HG03442 (cell line): Measurements from ENCODE around the gene BMPR2.
"Not testable (repeated sequence)": the region's sequence is repeated elsewhere in the genome, so short reads cannot be mapped to it uniquely, and the experiment has no call there.

Experiments
- ATAC-seq: cut with Tn5 transposase; IDR thresholded peaks from one replicate; pipeline ENCODE4 v1.9.1; 2021; ENCODE audit warnings: mild to moderate bottlenecking, moderate library complexity; ENCODE audit not compliant: unreplicated experiment

The BMPR2 gene

GRCh38 chr2:202378662-202379358 lies 2.7 kb downstream of the BMPR2 start:
- no peak for ATAC-seq

- no peak for ATAC-seq
These were observed 6.6 kb downstream of the BMPR2 start for GRCh38 chr2:202382684-202383083.

DNA sequence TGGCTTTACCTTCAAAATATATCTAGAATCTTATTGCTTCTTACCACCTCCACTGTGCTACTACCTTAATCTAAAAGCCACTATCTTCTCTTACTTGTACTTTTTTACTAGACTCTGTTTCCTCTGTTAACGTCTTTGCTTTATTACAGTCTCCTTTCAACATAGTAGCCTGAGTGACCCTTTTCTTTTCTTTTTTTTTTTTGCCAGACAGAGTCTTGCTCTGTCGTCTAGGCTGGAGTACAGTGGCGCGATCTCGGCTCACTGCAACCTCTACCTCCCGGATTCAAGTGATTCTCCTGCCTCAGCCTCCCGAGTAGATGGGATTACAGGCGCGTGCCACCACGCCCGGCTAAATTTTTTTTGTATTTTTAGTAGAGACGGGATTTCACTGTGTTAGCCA lies 10.4 kb downstream of the BMPR2 start:
- not testable (repeated sequence) for ATAC-seq

DNA sequence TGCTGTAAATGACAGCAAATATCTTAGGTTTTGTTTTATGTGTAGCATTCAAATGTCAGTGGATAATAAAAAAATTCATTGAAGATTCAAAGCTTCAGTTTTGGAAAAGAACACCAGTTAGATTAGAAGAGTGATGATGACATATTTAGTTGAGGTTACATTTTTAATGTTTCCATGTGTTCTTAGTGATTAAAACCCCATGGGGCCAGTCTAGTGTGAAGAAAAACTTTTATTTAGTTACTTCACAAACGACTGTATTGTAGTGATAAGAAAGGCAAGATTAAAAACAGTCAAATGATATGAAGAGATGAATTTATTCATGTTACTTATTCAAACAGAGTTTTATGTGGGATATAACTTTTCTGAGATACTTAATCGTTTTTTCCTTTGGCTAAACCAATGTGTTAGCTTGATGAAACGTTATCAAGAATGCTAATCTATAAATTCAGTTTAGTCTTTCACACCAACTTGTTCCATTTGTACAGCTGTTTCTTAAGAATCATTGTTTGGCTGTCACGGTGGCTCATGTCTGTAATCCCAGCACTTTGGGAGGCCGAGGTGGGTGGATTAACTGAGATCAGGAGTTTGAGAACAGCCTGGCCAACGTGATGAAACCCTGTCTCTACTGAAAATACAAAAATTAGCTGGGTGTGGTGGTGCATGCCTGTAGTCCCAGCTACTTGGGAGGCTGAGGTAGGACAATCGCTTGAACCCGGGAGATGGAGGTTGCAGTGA lies 11.6 kb downstream of the BMPR2 start:
- ATAC-seq: no peak

DNA sequence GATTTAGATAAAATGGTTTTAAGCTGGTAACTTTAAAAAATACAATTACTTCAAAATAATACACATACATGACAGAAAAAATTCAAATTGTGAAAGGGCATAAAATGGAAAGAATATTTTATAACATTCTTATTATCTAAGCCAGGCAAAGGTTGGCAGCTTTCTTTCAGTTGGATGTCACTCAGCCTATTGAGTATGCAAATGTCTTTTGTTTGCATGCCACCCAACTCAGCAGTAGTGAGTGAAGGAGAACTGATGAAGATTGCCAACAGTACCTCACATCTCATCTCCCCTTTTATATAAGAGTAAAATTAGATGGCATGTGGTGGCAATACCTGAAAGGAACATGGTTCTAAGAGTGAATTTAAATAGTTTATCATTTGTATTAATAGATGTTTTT lies 24.8 kb downstream of the BMPR2 start:
- ATAC-seq: no peak

- no peak for ATAC-seq
These were observed 29.7 kb downstream of the BMPR2 start for GRCh38 chr2:202405798-202406197.

DNA sequence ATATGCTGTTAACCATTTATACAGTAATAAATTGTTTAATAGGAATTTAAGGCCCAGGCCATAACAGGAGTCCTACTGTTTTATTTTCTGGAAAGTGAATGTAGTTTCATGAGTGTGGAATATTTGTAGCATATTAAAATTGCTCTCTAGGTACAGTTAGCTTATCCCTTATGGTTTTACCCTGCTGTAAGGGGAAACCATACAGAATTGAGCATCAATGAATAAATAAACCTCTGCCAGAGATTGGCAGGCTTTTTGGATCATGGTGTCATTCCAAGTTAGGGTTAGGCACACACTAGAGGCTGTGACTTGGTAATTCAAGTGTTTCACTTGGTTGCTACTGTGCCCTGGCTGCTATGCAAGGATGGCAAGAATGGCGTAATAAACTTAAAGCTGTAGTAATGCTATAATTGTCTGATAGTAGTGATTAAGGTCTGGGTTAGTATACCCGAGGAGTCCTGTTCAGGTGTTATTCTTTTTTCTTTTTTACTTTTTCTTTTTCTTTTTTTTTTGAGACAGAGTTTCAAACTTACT lies 30.4 kb downstream of the BMPR2 start:
- ATAC-seq: no peak

DNA sequence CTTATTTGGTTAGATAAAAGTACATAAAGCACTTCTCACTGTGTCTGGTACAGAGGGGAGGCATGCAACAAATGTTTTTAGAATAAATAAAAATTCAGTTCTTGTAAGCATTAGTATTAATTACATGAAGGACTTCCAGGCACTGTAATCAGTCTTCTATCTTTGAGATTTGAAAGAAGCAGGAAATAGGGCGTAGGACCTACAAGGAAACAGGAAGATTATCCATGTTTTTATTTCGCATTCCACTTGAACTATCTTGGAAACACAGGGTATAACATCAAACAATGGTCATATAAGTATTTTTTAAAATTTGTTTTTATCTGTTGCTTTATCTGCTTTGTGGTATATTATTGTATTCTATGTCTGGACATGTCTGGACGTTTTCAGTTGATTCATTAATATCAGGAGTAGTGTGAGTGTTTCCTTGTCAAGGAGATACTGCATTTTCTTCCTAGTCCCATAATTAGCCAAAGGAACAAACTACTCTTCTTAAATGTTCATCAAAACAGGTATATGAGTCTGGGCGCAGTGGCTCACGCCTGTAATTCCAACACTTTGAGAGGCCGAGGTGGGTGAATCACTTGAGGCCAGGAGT lies 32.5 kb downstream of the BMPR2 start:
- no peak for ATAC-seq

DNA sequence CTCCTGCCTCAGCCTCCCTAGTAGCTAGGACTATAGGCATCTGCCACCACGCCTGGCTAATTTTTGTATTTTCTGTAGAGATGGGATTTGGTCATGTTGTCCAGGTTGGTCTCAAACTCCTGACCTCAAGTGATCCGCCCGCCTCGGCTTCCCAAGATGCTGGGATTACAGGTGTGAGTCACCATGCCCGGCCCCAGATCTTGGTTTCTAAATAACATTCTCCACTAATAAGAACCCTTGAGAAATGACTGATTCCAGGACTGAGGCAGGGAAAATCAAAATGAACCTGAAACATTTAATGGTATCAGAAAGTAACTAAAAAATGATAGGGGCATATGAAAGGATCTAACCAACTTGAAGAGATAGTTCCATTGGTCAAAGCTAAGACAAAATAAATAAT lies 34.0 kb downstream of the BMPR2 start:
- ATAC-seq: no peak

DNA sequence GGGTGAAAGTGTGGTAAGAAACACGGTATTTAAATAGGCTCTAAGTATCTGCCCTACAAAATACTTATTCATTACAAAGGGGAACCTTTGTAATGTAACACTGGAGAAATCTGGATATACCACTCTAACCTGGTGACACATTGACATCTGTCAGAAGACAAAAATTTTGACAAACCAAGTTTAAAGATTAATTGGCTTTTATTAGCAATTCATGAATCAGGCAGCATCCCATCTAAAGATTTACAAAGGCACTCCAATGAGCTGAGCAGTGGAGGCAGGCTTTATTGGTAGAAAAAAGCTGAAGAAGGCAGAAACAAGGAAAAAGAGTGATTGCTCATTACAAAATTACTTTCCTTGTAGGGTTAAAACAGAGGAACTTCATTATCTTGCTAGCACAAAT lies 35.0 kb downstream of the BMPR2 start:
- no peak for ATAC-seq

DNA sequence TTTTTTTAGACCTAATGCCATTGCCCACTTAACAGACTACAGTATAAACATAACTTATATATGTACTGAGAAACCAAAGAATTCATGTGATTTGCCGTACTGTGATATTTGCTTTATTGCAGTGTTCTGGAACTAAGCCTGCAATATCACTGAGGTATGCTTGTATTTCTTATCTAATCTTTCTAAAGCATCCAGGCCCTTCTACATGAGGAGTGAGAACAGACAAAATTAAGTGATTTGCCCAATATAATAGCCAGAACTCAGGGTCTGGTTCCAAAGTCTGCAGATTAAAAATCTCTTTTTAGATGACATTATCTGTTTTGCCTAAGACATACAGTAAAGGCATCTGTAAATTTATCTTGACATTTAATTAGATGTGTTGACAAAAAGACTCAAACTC lies 41.9 kb downstream of the BMPR2 start:
- no peak for ATAC-seq

- ATAC-seq: no peak
These were observed 42.4 kb downstream of the BMPR2 start for GRCh38 chr2:202418511-202418910.

DNA sequence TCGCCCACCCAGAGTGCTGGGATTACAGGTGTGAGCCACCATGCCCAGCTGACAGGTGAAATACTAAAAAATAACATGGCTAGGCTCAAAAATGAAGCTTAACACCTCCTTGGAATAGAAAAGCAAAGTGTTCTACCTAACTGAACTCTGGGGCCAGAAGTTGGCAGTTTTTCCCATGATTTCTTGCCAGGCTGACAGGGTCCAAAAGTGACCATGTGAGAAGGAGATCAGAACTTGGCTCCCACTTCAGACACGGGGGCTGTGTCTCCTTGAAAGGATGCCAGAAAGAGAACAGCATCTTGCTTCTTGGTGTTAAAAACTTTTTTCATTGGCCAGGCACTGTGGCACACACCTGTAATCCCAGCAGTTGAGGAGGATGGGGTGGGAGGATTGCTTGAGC lies 47.0 kb downstream of the BMPR2 start:
- no peak for ATAC-seq

DNA sequence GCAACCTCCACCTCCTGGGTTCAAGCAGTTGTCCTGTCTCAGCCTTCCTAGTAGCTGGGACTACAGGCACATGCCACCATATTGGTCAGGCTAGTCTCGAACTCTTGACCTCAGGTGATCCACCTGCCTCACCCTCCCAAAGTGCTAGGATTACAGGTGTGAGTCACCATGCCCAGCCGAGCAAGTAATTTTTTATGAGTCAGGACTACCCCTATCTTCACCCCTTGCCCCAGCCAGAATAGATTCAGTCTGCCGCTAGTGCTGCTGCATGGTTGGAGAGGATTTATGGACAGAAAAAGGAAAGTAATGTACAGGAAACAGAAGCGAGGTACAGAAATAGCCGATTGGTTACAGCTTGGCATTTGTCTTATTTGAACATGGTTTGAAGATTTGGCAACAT lies 48.9 kb downstream of the BMPR2 start:
- no peak for ATAC-seq

GRCh38 chr2:202426751-202427150 lies 50.6 kb downstream of the BMPR2 start:
- no peak for ATAC-seq

GRCh38 chr2:202429164-202429980 lies 53.2 kb downstream of the BMPR2 start:
- ATAC-seq: no peak

DNA sequence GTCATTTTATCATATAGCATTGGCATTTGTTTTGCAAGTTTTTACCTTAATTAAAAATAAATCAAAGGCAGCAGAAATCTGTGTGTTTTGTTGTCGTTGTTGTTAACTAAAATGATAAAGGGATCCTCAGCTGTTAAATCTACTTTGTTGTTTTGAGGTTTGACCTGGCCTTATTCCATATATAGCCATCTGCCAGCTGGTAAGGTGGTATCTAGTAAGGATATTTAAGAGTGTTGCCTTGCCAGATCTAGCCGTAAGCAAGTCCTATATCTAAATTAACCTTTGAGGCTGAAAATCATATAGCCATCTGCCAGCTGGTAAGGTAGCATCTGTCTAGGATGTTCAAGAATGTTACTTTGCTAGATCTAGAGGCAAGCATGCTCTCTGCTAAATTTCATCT lies 56.6 kb downstream of the BMPR2 start:
- no peak for ATAC-seq

DNA sequence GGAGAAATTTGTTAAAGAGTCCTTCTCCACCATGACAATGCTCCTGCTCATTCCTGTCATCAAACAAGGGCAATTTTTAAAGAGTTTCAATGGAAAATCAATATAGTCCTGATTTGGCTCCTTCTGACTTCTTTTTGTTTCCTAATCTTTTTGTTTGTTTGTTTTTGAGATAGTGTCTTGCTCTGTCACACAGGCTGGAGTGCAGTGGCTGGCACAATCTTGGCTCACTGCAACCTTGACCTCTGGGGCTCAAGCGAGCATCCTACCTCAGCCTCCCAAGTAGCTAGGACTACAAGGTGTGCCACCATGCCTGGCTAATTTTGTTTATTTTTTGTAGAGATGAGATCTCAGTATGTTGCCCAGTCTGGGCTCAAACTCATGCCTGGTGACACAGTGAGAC lies 58.3 kb downstream of the BMPR2 start:
- ATAC-seq: no peak

DNA sequence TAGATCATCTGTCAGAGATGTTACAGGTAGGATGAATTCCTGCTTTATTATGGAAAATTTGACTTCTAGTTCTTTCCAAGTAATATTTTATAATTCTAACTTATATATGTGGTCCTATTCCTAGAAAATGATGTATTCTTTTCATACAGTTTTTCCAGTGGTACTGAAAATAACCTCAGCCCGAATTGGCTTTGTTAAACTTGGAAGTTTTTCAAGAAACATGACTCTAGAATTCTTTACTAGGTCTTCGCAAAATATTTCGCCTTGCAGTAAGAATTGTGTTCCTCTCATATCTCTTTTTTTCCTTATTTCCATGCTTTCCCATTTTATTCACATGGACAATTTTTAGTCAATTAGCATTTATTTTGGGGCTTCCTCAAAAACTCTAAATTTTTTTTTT lies 60.5 kb downstream of the BMPR2 start:
- ATAC-seq: no peak

GRCh38 chr2:202440117-202440516 lies 64.0 kb downstream of the BMPR2 start:
- ATAC-seq: not testable (repeated sequence)

GRCh38 chr2:202442882-202443281 lies 66.8 kb downstream of the BMPR2 start:
- ATAC-seq: no peak
